ENCODE results near the gene CTSA. TPM values are rescaled to one million over a fixed set of nuclear protein-coding genes. Genes with fewer than 3 reads are reported as not detected.

CTSA gene
- total and polyA plus RNA-seq, 9 of the 15 experiments (the other 6 are each of a cell fraction or from before 2014, with no cell fraction given) = 8.8 to 61.7 (median 28.3) TPM

DNA sequence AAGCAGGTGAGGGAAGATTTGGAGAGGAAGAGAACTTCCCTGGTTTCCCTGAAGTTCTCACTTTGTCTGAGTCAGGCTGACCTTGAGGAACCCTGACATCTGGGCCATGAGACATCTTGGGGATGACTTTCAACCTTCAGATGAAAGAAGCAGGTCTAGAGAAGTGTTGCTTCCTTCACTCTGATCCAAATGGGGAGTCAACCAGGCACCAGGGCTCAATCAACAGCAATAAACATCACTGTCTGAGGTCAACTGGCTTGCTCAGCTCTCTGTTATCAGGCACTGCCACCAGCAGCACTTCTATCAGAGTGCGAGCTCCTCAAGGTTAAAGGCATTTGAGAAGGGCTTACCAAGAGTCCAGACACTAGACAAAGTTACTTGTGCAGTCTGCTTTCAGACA is 40.2 kb upstream of the CTSA start (continued):
- TF ChIP-seq, protein P1, sequence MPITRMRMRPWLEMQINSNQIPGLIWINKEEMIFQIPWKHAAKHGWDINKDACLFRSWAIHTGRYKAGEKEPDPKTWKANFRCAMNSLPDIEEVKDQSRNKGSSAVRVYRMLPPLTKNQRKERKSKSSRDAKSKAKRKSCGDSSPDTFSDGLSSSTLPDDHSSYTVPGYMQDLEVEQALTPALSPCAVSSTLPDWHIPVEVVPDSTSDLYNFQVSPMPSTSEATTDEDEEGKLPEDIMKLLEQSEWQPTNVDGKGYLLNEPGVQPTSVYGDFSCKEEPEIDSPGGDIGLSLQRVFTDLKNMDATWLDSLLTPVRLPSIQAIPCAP (CRISPR knock-in tag; IDR thresholded peaks at IDR 0.05; ENCODE audit: borderline replicate concordance) = no peak
- TF ChIP-seq HMGN3 (IDR thresholded peaks at IDR 0.05; ENCODE audit: borderline replicate concordance, extremely low read depth, insufficient read length, low read depth, low read length) = no peak
- TF ChIP-seq NR4A1 (CRISPR knock-in tag; IDR thresholded peaks at IDR 0.05) = no peak
- no peak for TF ChIP-seq NR4A1 (tag; IDR thresholded peaks at IDR 0.05)
- 0 out of 2 replicates have a peak, but pooled peaks have one; percentile 22 for TF ChIP-seq GABPB1 (CRISPR knock-in tag; IDR thresholded peaks at IDR 0.05)
- TF ChIP-seq ZFPM2 (CRISPR knock-in tag; IDR thresholded peaks at IDR 0.05) = no peak
- TF ChIP-seq ZBTB33 (CRISPR knock-in tag; IDR thresholded peaks at IDR 0.05) = no peak
- no peak for TF ChIP-seq HNRNPL (IDR thresholded peaks at IDR 0.05; ENCODE audit: low read depth, low read length)
- no peak for TF ChIP-seq ZNF639 (CRISPR knock-in tag; conservative IDR thresholded peaks at IDR 0.05 in 1 of 2, IDR thresholded peaks at IDR 0.05 in 1 of 2)
- TF ChIP-seq LARP7 (IDR thresholded peaks at IDR 0.05) = no peak
- TF ChIP-seq ZC3H8 (IDR thresholded peaks at IDR 0.05) = no peak
- TF ChIP-seq ZNF507 (tag; conservative IDR thresholded peaks at IDR 0.05) = no peak
- no peak for TF ChIP-seq ZNF133 (CRISPR knock-in tag; IDR thresholded peaks at IDR 0.05)
- TF ChIP-seq RFX1 (IDR thresholded peaks at IDR 0.05) = no peak
- TF ChIP-seq CTCFL (IDR thresholded peaks at IDR 0.05; ENCODE audit: borderline replicate concordance, insufficient read depth, low read depth, low read length, poor library complexity, severe bottlenecking) = no peak
- TF ChIP-seq ZNF75A (CRISPR knock-in tag; IDR thresholded peaks at IDR 0.05) = no peak
- TF ChIP-seq KAT7 (CRISPR knock-in tag; IDR thresholded peaks at IDR 0.05; ENCODE audit: borderline replicate concordance) = no peak
- TF ChIP-seq ZNF436 (CRISPR knock-in tag; IDR thresholded peaks at IDR 0.05) = no peak
- TF ChIP-seq, protein P2, sequence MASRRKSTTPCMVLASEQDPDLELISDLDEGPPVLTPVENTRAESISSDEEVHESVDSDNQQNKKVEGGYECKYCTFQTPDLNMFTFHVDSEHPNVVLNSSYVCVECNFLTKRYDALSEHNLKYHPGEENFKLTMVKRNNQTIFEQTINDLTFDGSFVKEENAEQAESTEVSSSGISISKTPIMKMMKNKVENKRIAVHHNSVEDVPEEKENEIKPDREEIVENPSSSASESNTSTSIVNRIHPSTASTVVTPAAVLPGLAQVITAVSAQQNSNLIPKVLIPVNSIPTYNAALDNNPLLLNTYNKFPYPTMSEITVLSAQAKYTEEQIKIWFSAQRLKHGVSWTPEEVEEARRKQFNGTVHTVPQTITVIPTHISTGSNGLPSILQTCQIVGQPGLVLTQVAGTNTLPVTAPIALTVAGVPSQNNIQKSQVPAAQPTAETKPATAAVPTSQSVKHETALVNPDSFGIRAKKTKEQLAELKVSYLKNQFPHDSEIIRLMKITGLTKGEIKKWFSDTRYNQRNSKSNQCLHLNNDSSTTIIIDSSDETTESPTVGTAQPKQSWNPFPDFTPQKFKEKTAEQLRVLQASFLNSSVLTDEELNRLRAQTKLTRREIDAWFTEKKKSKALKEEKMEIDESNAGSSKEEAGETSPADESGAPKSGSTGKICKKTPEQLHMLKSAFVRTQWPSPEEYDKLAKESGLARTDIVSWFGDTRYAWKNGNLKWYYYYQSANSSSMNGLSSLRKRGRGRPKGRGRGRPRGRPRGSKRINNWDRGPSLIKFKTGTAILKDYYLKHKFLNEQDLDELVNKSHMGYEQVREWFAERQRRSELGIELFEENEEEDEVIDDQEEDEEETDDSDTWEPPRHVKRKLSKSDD (conservative IDR thresholded peaks at IDR 0.05; ENCODE audit: low read length) = no peak
- no peak for TF ChIP-seq ZNF239 (CRISPR knock-in tag; IDR thresholded peaks at IDR 0.05)
- TF ChIP-seq SMC3 (conservative IDR thresholded peaks at IDR 0.05; ENCODE audit: insufficient read depth, low read depth, low read length) = no peak

All from K562 (cell line).